Ascending aorta (tissue), 2 donors: ENCODE data around the gene DOCK9. TPM values are rescaled to one million over a fixed set of nuclear protein-coding genes. Genes with fewer than 3 reads are reported as not detected.

Experiments
- DNase-seq, 2 donors: peaks; one replicate each; pipeline ENCODE4 v3.0.0-alpha.2; 2019; ENCODE audit warnings: low spot score in 2 of 2
- H3K27ac ChIP-seq, 2 donors: fragments of 200-600 bp; sonication (generic); one replicate each; pipeline ENCODE4 v1.5.1; 2016 to 2017; ENCODE audit warnings: mild to moderate bottlenecking in 1 of 2
- H3K27me3 ChIP-seq: fragments of 200-600 bp; sonication (generic); one replicate; pipeline ENCODE4 v1.5.1; 2017
- H3K36me3 ChIP-seq, 2 donors: fragments of 200-600 bp; sonication (generic); one replicate each; pipeline ENCODE4 v1.5.1; 2016
- H3K4me1 ChIP-seq, 2 donors: fragments of 200-600 bp; sonication (generic); one replicate each; pipeline ENCODE4 v1.5.1; 2016 to 2017; ENCODE audit warnings: mild to moderate bottlenecking in 1 of 2
- H3K4me3 ChIP-seq, 2 donors: fragments of 200-600 bp; sonication (generic); one replicate each; pipeline ENCODE4 v1.5.1; 2016 to 2017; ENCODE audit warnings: mild to moderate bottlenecking in 1 of 2
- H3K9me3 ChIP-seq, 2 donors: fragments of 200-600 bp; sonication (generic); one replicate each; pipeline ENCODE4 v1.5.1; 2016
- CTCF ChIP-seq, 3 experiments: fragments of 200-600 bp in 2 of 3; fragments of 450-650 bp in 1 of 3; sonication (generic) in 2 of 3; IDR thresholded peaks; one replicate each; pipeline ENCODE4 v1.5.1; 2016 to 2019; ENCODE audit warnings: antibody characterized with exemption in 3 of 3, mild to moderate bottlenecking in 1 of 3, moderate library complexity in 1 of 3
- intact Hi-C: fragments of 100-400 bp; cut with DNase I; formaldehyde crosslinking; loops from one replicate; pipeline ENCODE4 v1.15.1; 2023
- total RNA-seq: library from RNA; depleted of rRNA; stranded (reverse); fragments of >200 nt; gene quantifications from one replicate; pipeline ENCODE4 v1.1.0, GENCODE V29; 2016

DOCK9 gene
- total RNA-seq, 1 donor from 2014 or later, result 88.2 TPM

GRCh38 chr13:98885600-98885999, 92.3 kb downstream of the DOCK9 start:
- TF ChIP-seq CTCF (IDR thresholded peaks at IDR 0.05), result no peak
- intact Hi-C loops, result no loop called here
- peaks cover 32 to 52% of the 10 kb centered on the region in 2 donors for H3K36me3 ChIP-seq
- no peaks in the 10 kb centered on the region for H3K4me1 ChIP-seq
- no peak for DNase-seq
- H3K27me3 ChIP-seq, result no peaks in the 10 kb centered on the region
- no peak overlapping the region for H3K4me3 ChIP-seq
- no peaks in the 10 kb centered on the region for H3K9me3 ChIP-seq
- H3K27ac ChIP-seq, result no peak overlapping the region

GRCh38 chr13:98883998-98884397, 93.9 kb downstream of the DOCK9 start:
- Histone ChIP-seq H3K36me3 (peaks cover 42 to 59% of the 10 kb centered on the region in 2 donors), H3K27me3 (no peaks in the 10 kb centered on the region), H3K27ac (no peak overlapping the region), H3K4me3 (no peak overlapping the region), H3K9me3 (no peaks in the 10 kb centered on the region), H3K4me1 (no peaks in the 10 kb centered on the region)
- no peak for TF ChIP-seq CTCF (IDR thresholded peaks at IDR 0.05)
- intact Hi-C loops, result no loop called here
- DNase-seq, result no peak

- H3K27ac ChIP-seq, result no peak overlapping the region
- no peak for DNase-seq
- intact Hi-C loops, result no loop called here
- TF ChIP-seq CTCF (IDR thresholded peaks at IDR 0.05), result no peak
- peaks cover 42 to 53% of the 10 kb centered on the region in 2 donors for H3K36me3 ChIP-seq
- H3K4me3 ChIP-seq, result no peak overlapping the region
- no peaks in the 10 kb centered on the region for H3K4me1 ChIP-seq
- H3K27me3 ChIP-seq, result no peaks in the 10 kb centered on the region
- no peaks in the 10 kb centered on the region for H3K9me3 ChIP-seq
These were observed 96.5 kb downstream of the DOCK9 start for GRCh38 chr13:98881390-98881789.

- Histone ChIP-seq H3K4me3 (no peak overlapping the region), H3K9me3 (no peaks in the 10 kb centered on the region), H3K27ac (no peak overlapping the region), H3K36me3 (peaks cover 41 to 58% of the 10 kb centered on the region in 2 donors), H3K27me3 (no peaks in the 10 kb centered on the region), H3K4me1 (no peaks in the 10 kb centered on the region)
- TF ChIP-seq CTCF (IDR thresholded peaks at IDR 0.05), result no peak
- DNase-seq, result no peak
- intact Hi-C loops, result no loop called here
These were observed 97.2 kb downstream of the DOCK9 start for GRCh38 chr13:98880677-98881076.

GRCh38 chr13:98879957-98880356, 97.9 kb downstream of the DOCK9 start:
- no peaks in the 10 kb centered on the region for H3K9me3 ChIP-seq
- no peaks in the 10 kb centered on the region for H3K27me3 ChIP-seq
- H3K4me1 ChIP-seq, result no peaks in the 10 kb centered on the region
- no peak for DNase-seq
- intact Hi-C loops, result no loop called here
- no peak overlapping the region for H3K4me3 ChIP-seq
- peaks cover 39 to 56% of the 10 kb centered on the region in 2 donors for H3K36me3 ChIP-seq
- TF ChIP-seq CTCF (IDR thresholded peaks at IDR 0.05), result no peak
- no peak overlapping the region for H3K27ac ChIP-seq

GRCh38 chr13:98879127-98879520, 98.7 kb downstream of the DOCK9 start:
- H3K4me1 ChIP-seq, result no peaks in the 10 kb centered on the region
- peaks cover 39 to 56% of the 10 kb centered on the region in 2 donors for H3K36me3 ChIP-seq
- no peak overlapping the region for H3K4me3 ChIP-seq
- TF ChIP-seq CTCF (IDR thresholded peaks at IDR 0.05), result no peak
- no peaks in the 10 kb centered on the region for H3K9me3 ChIP-seq
- H3K27me3 ChIP-seq, result no peaks in the 10 kb centered on the region
- H3K27ac ChIP-seq, result peak overlapping the region in 1 of 2 donors; percentile 14
- DNase-seq, result no peak
- intact Hi-C loops, result no loop called here
